Colon (tissue), 2 donors: ENCODE measurements around the gene TELO2.

Experiments
- FAIRE-seq: peaks from 2 replicates; lab custom pipeline; 2012; peaks lifted over from hg19 to GRCh38; lab: Jason Lieb, UNC
- donor health status: control.
- donor health status: control.

TELO2 gene

DNA sequence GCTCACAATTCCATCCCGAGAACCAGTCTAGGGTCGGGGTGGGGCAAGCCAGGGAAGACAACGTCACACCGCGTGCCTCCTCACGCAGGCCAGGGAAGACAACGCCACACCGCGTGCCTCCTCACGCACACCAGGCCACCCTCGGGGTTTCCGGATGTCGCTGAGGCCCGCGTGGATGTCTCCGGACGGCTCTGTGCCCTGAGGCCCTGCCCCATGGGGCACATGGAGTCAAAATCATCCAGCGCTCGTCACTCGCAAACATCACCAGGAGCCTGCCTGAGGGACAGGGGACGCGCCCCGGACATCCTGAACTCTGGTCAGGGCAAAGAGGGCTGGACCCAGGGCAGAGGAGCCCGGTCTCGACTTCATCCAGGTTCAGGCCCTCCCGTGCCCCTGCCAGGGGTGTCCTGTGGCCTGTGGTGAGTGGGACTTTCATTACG is 44.0 kb downstream of the TELO2 start:
- no peak for FAIRE-seq

DNA sequence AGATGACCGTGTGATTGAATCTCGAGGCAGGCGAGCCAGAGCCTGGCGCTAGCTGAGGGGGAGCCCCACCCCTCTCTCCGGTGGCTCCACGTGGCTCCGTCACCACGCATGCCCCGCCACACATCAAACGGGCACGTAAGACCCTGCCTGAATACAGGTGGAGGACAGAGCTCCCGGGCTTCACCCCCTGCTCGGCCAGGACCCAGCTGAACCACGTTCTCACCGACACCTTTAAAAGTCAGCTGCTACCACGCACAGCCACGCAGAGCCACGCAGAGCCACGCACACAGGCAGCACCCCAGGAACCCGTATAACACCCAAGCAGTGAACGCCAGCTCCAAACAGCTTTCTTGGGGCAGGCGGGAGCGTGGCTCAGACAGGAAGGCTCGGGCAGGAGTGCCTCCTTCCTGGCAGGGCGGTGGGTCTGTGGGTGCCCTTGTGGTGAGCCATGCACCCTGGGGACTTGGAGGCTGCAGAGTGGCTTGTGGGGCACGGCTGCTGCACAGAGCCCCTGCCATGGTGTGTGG is 44.7 kb downstream of the TELO2 start:
- FAIRE-seq = no peak

DNA sequence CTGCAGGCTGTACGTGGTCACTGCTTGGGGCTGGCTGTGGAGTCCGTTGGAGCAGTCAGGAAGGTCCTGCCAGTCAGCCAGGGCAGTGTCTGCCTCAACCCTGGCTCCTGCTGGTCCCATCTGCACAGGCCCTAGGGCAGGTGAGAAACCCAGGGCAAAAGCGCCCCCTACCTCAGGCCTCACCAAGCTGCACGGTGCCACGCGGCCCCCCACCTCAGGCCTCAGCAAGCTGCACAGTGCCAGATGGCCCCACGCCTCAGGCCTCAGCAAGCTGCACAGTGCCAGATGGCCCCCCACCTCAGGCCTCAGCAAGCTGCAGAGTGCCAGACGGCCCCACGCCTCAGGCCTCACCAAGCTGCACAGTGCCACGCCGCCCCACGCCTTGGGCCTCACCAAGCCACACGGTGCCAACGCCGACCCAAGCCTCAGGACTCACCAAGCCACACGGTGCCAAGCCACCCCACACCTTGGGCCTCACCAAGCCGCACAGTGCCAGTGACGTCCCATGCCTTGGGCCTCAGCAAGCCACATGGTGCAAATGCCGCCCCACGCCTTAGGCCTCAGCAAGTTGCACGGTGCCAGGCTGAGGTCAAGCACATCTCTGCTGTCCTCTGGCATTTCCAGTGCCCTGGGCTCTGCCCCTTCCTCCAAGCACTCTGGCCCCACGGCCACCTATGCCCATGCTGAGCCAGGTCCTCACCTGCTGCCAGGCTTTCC is 45.8 kb downstream of the TELO2 start:
- FAIRE-seq = no peak

DNA sequence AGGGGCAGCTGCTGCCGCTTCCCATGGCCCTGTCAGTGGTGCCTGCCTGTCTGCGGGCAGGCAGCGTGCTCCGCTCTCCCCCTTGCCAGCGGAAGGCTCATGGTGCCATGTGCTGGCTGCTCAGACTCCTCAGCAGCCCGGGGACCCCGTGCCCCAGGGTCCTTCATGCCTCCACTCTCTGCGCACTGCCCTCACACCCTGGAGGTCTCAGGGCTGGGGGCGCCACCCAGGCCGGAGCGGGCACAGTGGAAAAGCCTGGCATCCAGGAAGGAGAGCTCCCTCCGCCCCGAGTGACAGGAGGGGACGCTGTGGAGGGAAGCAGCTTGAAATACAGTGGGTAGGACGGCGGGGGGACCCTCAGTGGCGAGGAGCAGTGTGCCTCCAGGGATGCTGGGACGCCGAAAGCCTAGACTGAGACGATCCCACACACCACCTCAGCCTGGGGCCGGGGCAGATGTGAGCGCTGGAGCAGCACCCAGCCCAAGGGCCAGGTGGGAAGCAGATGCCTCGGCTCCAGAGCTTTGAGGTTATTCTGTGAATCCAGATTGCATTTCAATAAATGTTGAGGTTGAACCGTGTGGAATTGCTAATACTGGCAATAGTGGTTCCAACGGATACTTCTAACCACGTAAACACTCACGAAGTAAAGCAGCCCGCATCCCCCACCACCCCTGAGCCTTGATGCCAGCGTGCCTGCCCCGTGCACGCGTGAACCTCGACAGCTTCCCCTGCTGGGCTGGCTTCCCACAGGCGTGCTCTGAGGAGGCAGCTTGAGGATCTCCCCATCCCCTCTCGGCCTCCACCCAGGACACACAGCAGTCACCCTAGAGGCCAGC is 46.8 kb downstream of the TELO2 start:
- FAIRE-seq = no peak

DNA sequence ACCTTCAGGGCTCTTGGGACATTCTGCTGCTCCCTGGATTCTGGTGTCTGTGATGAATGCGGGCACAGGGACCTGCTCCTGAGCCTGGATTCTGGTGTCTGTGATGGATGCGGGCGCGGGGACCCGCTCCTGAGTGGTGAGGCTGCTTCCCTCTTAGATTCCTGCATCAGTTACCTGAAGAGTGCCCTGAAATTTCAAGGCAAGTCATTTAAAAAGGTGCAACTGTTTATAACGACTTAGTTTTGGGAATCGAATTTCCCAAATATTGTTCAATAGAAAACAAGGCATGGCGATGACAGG is 47.3 kb downstream of the TELO2 start:
- no peak for FAIRE-seq

- FAIRE-seq = no peak
Measured at GRCh38 chr16:1541293-1542165, 48.4 kb downstream of the TELO2 start.

DNA sequence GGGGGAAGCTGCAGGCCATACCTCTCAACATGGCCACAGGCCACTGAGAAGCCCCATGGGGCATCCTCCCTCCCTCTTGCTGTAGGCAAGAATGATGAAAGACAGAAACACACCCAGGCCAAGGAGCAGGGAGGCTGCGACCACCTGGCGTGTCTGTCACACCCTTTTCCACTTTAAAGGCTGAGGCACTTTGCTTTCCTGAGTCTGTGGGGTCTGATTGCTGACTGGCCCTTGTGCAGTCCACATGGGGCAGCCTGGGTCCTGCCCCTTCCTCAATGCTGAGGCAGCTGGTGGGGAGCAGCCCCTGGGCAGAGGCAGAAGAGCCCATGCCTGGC is 49.0 kb downstream of the TELO2 start:
- no peak for FAIRE-seq

DNA sequence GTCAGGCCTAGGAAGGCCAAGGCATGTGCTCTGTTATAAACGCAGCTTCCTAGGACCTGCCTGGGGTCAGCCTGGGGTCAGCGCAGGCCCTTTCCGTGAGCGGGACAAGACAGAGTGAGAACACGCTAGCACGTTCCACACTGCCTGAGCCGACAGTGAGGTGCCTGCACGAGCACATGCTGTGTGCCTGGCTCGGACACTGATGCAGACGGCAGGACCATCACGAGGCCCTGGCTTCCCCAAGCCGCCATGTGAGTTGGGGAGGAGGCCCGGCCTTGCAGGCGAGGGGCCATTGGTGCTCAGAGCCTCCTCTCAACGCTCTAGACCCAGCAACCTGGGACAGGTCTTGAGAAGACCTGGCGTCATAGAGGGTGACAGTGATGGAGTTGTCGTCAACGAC is 49.4 kb downstream of the TELO2 start:
- FAIRE-seq = no peak

DNA sequence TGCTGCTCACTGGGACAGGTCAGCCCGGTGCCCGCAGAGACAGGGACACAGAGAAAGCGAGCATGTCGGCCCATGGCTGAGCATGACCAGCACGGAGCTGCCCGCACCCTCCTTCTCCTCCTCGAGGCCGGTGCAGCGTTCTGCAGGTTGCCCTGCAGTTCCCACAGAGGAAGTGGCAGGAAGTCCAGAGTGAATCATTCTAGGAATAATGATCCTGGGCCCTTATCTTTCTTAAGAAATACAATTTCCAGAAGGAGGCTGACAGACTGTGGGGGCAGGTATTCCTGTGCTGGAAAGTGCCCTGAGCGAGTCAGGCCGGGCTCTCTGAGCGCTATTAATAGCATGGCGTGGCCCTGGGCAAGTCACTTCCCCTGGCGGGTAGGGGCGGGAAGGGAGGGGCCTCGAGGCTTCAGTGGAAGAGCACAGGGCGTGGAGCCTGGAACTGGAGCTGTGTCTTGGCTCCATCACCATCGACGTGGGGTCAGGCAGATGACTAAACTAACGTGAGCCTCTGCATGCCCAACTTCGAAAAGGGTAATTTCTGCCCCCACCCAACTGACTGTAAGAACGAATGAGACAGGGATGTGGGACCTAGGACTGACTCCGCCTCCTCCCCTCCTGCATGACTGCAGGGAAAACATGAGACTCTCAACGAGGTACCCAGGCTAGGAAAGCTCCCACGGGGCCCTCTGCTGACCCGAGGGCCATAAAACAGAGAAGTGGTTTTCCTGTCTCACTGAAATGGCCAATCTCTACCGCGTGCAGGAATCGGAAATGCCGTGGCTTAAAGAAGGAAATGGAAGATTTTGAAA is 50.1 kb downstream of the TELO2 start:
- FAIRE-seq = no peak

DNA sequence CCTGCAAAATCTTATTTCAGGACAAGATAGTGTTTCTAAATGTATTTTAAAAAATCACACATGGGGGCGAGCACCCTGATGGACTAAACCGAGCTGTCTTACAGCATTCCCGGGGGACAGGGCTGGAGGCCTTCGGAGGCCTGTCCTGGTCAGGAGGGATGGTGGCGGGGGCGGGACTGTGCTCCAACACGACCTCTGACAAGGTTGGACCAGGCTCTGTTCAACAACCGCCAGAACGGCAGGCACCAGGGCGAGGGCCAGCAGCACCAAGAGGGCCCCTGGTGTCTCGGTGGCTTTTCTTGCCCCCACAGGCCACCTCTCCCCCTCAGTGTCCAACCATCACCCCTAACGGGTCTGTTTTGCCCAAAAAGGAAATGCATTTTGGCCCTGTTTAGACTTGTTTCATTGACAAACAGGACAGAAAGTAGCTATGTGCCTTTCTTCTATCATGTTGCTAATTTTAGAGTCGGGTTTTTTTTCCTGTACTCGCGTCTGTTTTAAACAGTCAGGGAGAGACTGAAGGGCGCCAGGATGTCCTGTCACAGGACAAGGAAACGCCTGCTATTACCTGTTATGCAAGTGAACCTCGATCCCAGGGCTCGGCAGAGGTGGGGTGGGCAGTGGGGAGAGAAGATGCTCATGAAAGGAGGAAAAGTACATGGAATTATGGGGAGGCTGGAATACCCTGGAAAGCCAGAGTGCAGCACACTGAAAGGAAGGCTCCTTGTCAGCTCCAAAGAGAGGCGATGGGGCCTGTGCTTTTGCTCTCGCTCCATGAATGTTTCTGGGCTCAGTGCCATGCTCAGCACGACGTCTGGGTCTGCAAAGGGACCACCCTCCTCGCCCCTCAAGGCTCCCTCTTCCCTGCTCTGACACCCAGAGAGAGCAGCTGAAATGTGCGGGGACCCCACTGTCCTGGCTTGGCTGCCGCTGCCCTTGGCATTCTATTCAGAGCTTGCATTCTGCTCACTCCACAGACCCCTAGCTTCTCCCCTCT is 52.2 kb downstream of the TELO2 start:
- FAIRE-seq = no peak

GRCh38 chr16:1546430-1546829 is 53.3 kb downstream of the TELO2 start:
- no peak for FAIRE-seq

- no peak for FAIRE-seq
Measured at GRCh38 chr16:1548233-1548632, 55.1 kb downstream of the TELO2 start.

DNA sequence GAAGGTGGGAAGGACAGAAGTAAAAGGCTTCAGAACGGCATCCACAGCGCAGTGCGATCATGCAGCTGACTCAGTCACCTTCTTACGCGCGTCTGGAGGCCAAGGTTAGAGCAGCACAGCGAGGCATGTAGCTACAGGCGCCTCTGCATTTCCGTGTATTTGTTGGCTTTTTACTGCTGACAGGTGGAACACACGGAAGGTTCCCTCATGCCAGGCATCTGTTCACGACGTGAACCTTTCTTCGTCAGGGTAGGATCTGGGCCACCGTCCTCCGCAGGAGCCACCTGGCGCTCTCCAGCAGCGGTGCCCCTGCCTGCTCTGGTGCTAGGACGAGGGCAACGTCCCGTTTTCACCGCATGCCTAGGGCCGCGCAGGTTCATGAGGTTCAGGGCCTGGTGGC is 55.6 kb downstream of the TELO2 start:
- no peak for FAIRE-seq

- no peak for FAIRE-seq
Measured at GRCh38 chr16:1550069-1550468, 56.9 kb downstream of the TELO2 start.

- no peak for FAIRE-seq
Measured at GRCh38 chr16:1550696-1551095, 57.5 kb downstream of the TELO2 start.

- no peak for FAIRE-seq
Measured at GRCh38 chr16:1551166-1551565, 58.0 kb downstream of the TELO2 start.

DNA sequence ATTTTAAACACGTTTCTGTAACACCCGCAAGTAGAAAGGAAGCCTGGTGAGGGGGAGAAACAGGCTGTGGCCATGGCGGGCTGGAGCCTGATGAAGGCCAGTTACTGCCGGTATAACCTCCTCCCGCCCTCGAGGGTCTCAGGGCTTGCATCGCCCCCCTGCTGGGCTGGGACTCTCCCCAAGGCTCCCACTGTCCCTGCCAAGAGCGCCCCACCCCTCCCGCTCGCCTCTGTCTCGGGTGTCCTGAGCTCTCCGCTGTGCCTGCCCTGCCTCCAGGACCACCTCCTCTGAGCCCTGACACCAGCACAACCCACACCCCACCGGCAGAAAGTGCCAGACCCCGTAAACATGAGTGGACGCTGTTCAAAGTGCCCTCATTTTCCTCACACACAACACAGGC is 59.0 kb downstream of the TELO2 start:
- FAIRE-seq = no peak

- no peak for FAIRE-seq
Measured at GRCh38 chr16:1553946-1554825, 61.0 kb downstream of the TELO2 start.

- no peak for FAIRE-seq
Measured at GRCh38 chr16:1554826-1555445, 61.8 kb downstream of the TELO2 start.
